ENCODE measurements around the gene TRPV5.

TRPV5 gene

DNA sequence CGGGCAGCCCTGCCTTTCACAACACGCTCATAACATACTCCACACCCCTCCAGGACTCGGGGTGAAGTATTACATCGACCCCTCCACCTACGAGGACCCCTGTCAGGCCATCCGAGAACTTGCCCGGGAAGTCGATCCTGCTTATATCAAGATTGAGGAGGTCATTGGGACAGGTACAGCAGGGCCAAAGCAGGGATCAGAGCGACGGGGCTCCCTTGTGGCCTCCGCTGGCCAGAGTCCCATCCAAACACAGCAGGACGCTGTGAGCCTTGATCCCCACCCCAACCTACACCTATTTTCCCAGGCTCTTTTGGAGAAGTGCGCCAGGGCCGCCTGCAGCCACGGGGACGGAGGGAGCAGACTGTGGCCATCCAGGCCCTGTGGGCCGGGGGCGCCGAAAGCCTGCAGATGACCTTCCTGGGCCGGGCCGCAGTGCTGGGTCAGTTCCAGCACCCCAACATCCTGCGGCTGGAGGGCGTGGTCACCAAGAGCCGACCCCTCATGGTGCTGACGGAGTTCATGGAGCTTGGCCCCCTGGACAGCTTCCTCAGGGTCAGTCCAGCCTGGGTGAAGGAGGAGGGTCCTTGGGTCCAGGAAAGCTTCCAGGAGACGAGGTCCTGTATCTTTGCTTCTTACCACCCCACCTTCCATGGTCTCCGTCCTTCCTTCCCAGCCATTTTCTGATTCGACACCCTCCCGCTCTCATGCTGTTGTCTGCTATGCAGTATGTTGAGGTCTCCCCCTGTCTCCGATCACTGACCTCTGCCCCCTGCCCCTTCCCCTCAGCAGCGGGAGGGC lies 65.2 kb downstream of the TRPV5 start:
- DNase-seq = no peak

- no peak for DNase-seq
Measured at GRCh38 chr7:142867398-142868187, 66.0 kb downstream of the TRPV5 start.

DNA sequence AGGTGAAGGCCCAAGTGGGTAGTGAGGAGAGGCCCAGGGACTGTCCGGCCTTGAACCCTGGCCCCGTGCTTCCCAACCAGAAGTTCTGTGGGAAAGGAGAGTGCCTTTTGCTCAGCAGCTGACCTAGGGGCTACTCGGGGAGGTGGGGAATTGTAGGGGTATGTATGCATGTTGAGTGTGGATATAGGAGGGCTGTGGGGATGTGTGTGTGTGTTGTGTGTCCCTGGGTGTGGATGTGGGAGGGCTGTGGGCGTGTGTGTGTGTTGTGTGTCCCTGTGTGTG lies 66.5 kb downstream of the TRPV5 start:
- DNase-seq = no peak

DNA sequence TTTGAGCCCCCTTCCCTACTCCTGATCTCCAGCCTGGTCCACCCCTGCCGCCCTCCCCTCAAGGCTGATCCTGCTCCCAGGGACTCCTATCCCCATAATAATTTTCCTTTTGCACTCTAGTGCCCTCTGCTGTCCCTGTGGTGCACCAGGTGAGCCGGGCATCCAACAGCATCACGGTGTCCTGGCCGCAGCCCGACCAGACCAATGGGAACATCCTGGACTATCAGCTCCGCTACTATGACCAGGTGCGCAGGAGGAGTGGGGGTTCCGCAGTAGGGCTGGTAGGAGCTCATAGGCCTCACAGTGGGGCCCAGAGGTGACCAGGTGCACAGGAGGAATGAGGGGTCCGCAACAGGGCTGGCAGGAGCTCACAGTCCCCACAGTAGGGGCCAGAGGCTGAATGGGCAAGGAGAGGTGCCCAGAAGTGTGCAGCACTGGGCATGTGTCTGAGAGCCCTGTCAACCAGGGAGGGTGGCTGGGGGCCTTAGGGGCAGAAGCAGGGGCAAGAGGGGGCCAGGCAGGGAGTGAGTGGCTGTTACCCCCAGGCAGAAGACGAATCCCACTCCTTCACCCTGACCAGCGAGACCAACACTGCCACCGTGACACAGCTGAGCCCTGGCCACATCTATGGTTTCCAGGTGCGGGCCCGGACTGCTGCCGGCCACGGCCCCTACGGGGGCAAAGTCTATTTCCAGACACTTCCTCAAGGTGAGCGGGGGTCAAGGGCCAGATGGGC lies 67.0 kb downstream of the TRPV5 start:
- no peak for DNase-seq

GRCh38 chr7:142865766-142866165 lies 67.8 kb downstream of the TRPV5 start:
- no peak for DNase-seq

GRCh38 chr7:142864980-142865747 lies 68.4 kb downstream of the TRPV5 start:
- DNase-seq = no peak

DNA sequence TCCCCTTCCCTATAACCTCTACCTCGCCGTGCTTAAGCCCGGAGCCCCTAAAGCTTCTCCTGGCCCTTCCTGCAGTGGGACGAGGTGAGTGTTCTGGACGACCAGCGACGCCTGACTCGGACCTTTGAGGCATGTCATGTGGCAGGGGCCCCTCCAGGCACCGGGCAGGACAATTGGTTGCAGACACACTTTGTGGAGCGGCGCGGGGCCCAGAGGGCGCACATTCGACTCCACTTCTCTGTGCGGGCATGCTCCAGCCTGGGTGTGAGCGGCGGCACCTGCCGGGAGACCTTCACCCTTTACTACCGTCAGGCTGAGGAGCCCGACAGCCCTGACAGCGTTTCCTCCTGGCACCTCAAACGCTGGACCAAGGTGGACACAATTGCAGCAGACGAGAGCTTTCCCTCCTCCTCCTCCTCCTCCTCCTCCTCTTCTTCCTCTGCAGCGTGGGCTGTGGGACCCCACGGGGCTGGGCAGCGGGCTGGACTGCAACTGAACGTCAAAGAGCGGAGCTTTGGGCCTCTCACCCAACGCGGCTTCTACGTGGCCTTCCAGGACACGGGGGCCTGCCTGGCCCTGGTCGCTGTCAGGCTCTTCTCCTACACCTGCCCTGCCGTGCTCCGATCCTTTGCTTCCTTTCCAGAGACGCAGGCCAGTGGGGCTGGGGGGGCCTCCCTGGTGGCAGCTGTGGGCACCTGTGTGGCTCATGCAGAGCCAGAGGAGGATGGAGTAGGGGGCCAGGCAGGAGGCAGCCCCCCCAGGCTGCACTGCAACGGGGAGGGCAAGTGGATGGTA lies 69.5 kb downstream of the TRPV5 start:
- DNase-seq = no peak

- no peak for DNase-seq
Measured at GRCh38 chr7:142862786-142863400, 70.7 kb downstream of the TRPV5 start.

DNA sequence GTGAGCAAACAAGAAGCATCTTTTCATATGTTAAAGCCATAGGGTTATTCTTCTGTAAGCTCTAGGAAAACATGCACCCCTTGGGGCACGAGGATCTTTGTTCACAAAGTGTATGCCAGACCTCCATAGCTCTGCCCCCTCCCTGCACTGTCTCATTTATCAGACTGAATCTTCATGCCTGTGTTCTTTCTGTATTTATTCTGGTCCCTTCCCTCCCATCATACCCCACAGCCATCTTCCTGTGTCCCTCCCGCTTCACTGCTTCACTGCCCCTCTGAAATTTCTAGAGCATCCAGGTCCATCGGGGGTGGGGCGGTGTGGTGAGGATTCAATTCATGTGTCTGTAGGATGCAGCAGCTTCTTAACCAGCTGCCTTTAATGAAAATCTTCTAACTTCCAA lies 71.2 kb downstream of the TRPV5 start:
- DNase-seq = no peak

- no peak for DNase-seq
Measured at GRCh38 chr7:142860968-142861367, 72.6 kb downstream of the TRPV5 start.

- no peak for DNase-seq
Measured at GRCh38 chr7:142859829-142860228, 73.7 kb downstream of the TRPV5 start.

DNA sequence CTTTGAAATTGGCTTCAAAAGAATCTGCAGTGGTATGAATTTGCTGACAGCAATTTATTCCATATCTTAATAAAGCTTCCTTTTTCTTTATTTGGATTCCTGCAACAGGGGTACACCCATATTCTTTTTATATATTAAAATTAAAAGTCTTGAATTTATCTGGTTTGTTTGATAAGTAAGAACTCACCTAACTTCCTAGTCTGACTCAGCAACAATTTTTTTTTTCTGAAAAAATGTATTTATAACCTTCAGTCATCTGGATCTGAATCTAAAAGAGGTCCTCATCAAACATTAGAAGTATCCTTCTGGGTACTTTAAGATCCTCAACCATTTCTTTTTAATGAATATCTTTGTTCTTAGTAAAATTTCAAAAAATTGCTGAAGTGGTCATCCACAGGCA lies 74.1 kb downstream of the TRPV5 start:
- DNase-seq = no peak

Data from activated CD8-positive, alpha-beta memory T cell treated with anti-CD3 and anti-CD28 coated beads, Interleukin-2, amount 50 U/mL, for 4 hours (primary cell).